HG02870 (cell line): ENCODE results near the gene TEX13A.

Experiments used
- ATAC-seq: cut with Tn5 transposase; IDR thresholded peaks from one replicate; pipeline ENCODE4 v1.9.1; 2021; ENCODE audit warnings: mild to moderate bottlenecking, moderate library complexity; ENCODE audit not compliant: unreplicated experiment

TEX13A gene

GRCh38 chrX:105179644-105180043 is 40.9 kb downstream of the TEX13A start:
- ATAC-seq, result no peak

GRCh38 chrX:105173071-105173470 is 47.4 kb downstream of the TEX13A start:
- no peak for ATAC-seq
